Measurements from ENCODE around the gene RREB1. TPM values are rescaled to one million over a fixed set of nuclear protein-coding genes. Genes with fewer than 3 reads are reported as not detected.
A peak's percentile ranks its signal among the peaks of the same experiment; 100 is the strongest.

Gene RREB1
- total RNA-seq, 1 experiment from 2014 or later, result 35.8 TPM

DNA sequence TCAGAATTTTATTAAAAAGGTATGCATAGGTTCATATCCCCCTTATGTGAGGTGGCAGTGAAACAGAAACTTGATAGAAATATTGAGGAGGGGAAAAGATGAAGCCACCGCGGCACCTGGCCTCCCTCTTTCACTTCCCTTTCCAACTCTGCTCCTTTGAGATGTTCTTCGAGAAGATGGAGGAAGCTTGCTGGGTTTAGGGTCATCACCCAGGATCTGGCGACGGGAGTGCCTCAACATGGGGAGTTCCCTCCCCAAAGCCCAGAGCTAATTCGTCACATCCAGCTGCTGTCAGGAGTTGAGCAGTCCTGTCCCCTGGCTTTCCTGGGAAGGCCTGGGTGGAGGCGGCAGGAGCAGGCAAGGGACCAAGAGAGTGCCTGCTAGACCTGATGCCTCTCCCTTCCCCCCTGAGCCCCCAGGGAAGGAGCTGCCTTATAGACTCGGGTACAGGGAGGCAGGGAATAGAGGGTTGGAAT is 29.1 kb downstream of the RREB1 start:
- Mint-ChIP-seq H3K4me1 (peaks cover 40 to 47% of the 10 kb centered on the region in 2 experiments), H3K36me3 (ENCODE audit: insufficient read depth in 1 of 3, low read depth in 3 of 3) (no peaks in the 10 kb centered on the region; a peak in 1 of 7 replicates), H3K9me3 (no peaks in the 10 kb centered on the region), H3K27ac (peak overlapping the region; percentile 40 to 67 (median 55); a peak in 2 of 7 replicates), H3K27me3 (ENCODE audit: low read depth) (no peaks in the 10 kb centered on the region), H3K4me3 (peak overlapping the region in 1 of 2 experiments; percentile 56; a peak in 2 of 5 replicates)
- H3K9me3 ChIP-seq (ENCODE audit: control insufficient read depth, low read depth, low read length), result no peaks in the 10 kb centered on the region
- no peaks in the 10 kb centered on the region for H3K27me3 ChIP-seq (ENCODE audit: insufficient read depth, low read length)
- no peak overlapping the region for H2AFZ ChIP-seq (ENCODE audit: low read length)
- H3K18ac ChIP-seq (ENCODE audit: insufficient read length, low read depth, low read length), result peak overlapping the region; percentile 69
- no CpG with 5 or more reads among the region's 8 CpGs for WGBS (ENCODE audit: extremely low coverage, insufficient read length, low lambda C conversion rate)
- H3K27ac ChIP-seq (ENCODE audit: insufficient read length, low read depth, low read length), result no peak overlapping the region
- H2BK120ac ChIP-seq (ENCODE audit: low read depth, low read length, poor library complexity, severe bottlenecking), result peak overlapping the region; percentile 11
- no peak overlapping the region for H2BK15ac ChIP-seq (ENCODE audit: low read depth, low read length)
- H3K23me2 ChIP-seq (ENCODE audit: insufficient read length, low read depth, low read length, poor library complexity, severe bottlenecking), result peaks cover 4% of the 10 kb centered on the region
- H2AK5ac ChIP-seq (ENCODE audit: insufficient read length, low read length), result no peak overlapping the region
- peak overlapping the region; percentile 69; the same call in 1 of the 2 replicates for H3K14ac ChIP-seq (ENCODE audit: insufficient read depth, low read length)
- H3K23ac ChIP-seq (ENCODE audit: insufficient read length, low read depth, low read length), result no peak overlapping the region
- peak overlapping the region; percentile 77 for H4K91ac ChIP-seq (ENCODE audit: insufficient read length, low read depth, low read length)
- no peaks in the 10 kb centered on the region for H4K20me1 ChIP-seq (ENCODE audit: control insufficient read depth, insufficient read depth, insufficient read length)
- H3K4ac ChIP-seq (ENCODE audit: low read depth, low read length), result peak overlapping the region; percentile 95
- peak overlapping the region; percentile 75 for H3K56ac ChIP-seq (ENCODE audit: insufficient read length, low read depth, low read length)
- peaks cover 9% of the 10 kb centered on the region for H3K4me1 ChIP-seq (ENCODE audit: insufficient read depth, low read length)
- DNase-seq, result no peak
- H3K9ac ChIP-seq (ENCODE audit: extremely low read depth, insufficient read length, low read length), result no peak overlapping the region
- TF ChIP-seq, protein P1, sequence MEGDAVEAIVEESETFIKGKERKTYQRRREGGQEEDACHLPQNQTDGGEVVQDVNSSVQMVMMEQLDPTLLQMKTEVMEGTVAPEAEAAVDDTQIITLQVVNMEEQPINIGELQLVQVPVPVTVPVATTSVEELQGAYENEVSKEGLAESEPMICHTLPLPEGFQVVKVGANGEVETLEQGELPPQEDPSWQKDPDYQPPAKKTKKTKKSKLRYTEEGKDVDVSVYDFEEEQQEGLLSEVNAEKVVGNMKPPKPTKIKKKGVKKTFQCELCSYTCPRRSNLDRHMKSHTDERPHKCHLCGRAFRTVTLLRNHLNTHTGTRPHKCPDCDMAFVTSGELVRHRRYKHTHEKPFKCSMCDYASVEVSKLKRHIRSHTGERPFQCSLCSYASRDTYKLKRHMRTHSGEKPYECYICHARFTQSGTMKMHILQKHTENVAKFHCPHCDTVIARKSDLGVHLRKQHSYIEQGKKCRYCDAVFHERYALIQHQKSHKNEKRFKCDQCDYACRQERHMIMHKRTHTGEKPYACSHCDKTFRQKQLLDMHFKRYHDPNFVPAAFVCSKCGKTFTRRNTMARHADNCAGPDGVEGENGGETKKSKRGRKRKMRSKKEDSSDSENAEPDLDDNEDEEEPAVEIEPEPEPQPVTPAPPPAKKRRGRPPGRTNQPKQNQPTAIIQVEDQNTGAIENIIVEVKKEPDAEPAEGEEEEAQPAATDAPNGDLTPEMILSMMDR (conservative IDR thresholded peaks at IDR 0.05), result no peak
- H4K8ac ChIP-seq (replicated peaks; ENCODE audit: insufficient read length, low read depth, low read length), result no peak overlapping the region
- H2BK12ac ChIP-seq (ENCODE audit: insufficient read length, low read depth, low read length), result peak overlapping the region; percentile 84
- H3K79me1 ChIP-seq (ENCODE audit: insufficient read depth, low read depth, low read length, poor library complexity, severe bottlenecking), result no peaks in the 10 kb centered on the region
- H3K4me2 ChIP-seq (ENCODE audit: insufficient read depth, insufficient read length, low read length), result peak overlapping the region; percentile 34
- no peak overlapping the region for H3T11ph ChIP-seq (ENCODE audit: low read length)
- H2BK5ac ChIP-seq (ENCODE audit: insufficient read length, low read length), result no peak overlapping the region
- H3K79me2 ChIP-seq (ENCODE audit: insufficient read depth, low read length), result peaks cover 3% of the 10 kb centered on the region; the same call in 1 of the 2 replicates
- H4K5ac ChIP-seq (ENCODE audit: insufficient read length, low read depth, low read length), result no peak overlapping the region
- no peak overlapping the region for H2BK20ac ChIP-seq (ENCODE audit: low read depth, low read length, poor library complexity, severe bottlenecking)

All from H9 (cell line).